Measurements from ENCODE around the gene CTNNBIP1. TPM values are rescaled to one million over a fixed set of nuclear protein-coding genes. Genes with fewer than 3 reads are reported as not detected.

Gene CTNNBIP1
- total RNA-seq, 1 donor: 36.6 TPM

DNA sequence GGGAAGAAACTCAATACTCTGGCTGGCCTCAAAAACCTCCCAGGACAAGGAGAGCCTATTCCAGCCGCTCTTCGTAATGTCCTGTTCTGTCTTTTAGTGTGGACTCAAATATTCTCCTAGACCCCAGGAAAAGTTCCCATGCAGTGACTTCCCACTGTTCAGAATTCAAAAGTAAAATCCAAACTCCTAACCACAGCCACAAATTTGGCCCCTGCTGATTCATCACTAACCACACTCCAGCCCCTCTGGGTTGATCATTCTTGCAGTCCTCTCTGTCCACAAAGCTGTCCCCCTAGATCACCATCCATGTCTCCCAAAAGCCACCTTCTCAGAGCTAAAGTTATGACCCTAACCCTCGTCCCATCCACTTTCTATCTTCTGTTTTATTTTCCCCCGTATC is 5.1 kb downstream of the CTNNBIP1 start:
- DNase-seq (ENCODE audit: low read depth in 2 of 3, low spot score in 2 of 3): no peak

GRCh38 chr1:9904596-9904995 is 5.5 kb downstream of the CTNNBIP1 start:
- DNase-seq (ENCODE audit: low read depth in 2 of 3, low spot score in 2 of 3): no peak

DNA sequence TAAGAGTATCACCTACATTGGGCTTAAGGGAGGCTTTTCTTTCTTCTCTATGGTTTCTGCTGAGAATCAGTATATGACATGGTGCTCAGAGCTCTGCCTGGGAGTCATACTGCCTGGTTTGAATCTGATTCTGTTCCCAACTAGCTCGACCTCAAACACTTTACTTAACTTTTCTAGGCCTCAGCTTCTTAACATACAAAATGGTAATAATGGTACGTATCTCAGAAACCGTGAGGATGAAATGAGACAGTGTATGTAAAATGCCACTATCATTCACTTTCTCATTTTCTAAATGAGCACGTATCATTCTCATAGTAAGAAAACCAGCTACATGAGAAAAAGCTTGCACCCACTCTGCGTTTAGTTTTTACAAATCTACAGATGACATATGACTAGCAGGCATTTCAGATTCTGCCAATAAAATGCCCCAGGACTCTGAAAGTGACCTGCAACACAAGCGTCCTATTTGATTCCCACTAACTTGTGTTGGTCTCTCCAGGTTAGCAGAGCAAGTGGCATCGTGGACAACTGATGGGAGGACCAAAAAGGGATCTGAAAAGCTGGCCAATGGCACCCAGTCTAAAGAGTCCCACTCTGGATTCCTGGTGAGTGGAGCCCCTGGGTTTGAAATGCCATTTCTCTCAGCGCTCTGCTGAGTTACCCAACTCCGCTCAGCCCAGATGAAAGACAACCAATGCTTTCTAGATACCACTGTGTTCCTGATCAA is 6.1 kb downstream of the CTNNBIP1 start:
- DNase-seq (ENCODE audit: low read depth in 2 of 3, low spot score in 2 of 3): no peak

GRCh38 chr1:9902060-9902452 is 8.0 kb downstream of the CTNNBIP1 start:
- DNase-seq (ENCODE audit: low read depth in 2 of 3, low spot score in 2 of 3): no peak

- DNase-seq (ENCODE audit: low read depth in 2 of 3, low spot score in 2 of 3): no peak
Measured at GRCh38 chr1:9901148-9902059, 8.7 kb downstream of the CTNNBIP1 start.

DNA sequence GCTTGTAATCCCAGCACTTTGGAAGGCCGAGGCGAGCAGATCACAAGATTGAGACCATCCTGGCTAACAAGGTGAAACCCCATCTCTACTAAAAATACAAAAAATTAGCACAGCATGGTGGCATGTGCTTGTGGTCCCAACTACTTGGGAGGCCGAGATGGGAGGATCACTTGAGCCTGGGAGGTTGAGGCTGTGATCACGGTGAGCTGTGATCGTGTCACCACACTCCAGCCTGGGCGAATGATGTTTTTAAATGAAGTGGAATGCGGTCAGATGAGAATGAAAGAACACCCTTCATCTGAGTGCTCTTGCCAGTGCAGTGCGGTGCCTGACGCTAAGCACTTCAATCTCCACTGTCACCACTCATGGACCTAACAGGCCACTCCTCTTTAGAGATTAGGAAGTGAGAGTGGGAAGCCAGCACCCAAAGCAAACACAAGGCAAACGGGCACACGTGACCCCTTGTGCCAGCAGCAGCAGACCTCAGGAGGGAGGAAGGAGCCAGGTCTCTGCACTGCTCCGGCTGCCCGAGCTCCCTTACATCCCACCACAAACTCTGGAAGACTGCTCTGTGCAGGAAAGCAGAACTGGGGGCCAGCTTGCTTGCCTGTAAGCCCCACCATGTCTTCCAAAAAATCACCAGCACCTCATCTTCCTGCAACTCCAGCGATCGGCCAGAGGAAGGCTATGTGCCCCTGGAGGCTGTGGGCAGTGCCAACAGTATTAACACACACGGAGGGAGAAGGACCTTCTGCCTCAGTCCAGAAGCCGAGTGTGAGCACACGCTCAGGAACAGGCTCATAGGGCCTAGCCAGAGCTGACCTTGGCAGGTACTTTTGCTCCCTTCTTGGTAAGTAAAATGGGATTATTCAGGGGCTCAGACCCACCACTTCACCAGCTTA is 9.7 kb downstream of the CTNNBIP1 start:
- peak in 2 of 3 donors; percentile 52 to 72 for DNase-seq (ENCODE audit: low read depth in 2 of 3, low spot score in 2 of 3)

DNA sequence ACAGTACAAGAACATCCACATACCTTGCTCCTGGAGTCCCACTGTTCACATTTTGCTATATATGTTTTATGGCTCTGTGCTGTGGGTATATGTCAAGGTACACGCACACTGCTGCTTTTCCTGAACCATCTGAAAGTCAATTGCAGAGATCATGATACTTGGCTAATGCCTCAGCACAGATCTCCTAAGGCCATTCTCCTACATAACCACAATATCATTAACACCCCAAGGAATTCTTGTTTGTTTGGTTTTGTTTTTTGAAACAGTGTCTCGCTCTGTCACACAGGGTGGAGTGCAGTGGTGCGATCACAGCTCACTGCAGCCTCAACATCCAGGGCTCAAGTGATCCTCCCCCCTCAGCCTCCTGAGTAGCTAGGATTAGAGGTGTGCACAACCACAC is 16.0 kb downstream of the CTNNBIP1 start:
- DNase-seq (ENCODE audit: low read depth in 2 of 3, low spot score in 2 of 3): no peak

GRCh38 chr1:9892563-9893528 is 17.2 kb downstream of the CTNNBIP1 start:
- DNase-seq (ENCODE audit: low read depth in 2 of 3, low spot score in 2 of 3): peak in 2 of 3 donors; percentile 71 to 78

DNA sequence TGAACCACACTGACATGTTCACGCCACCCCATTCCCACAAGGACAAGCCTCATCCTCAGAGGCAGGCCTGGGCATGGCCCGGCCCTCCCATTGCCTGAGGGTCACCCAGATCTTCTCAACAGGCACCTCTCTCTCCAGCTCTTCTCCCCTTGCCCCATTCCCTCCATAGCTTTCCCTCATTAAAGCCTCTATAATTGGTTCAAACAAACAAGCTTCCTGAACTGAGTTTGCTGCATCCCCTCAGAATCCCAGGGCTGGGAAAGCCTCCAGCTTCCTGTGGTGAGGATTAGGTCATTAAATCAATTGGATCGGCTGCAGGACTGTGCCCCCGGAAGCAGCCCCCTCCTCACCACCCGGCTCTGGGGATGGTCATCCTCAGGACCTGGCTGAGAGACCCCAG is 18.9 kb downstream of the CTNNBIP1 start:
- DNase-seq (ENCODE audit: low read depth in 2 of 3, low spot score in 2 of 3): no peak

GRCh38 chr1:9890224-9890731 is 19.8 kb downstream of the CTNNBIP1 start:
- DNase-seq (ENCODE audit: low read depth in 2 of 3, low spot score in 2 of 3): no peak

DNA sequence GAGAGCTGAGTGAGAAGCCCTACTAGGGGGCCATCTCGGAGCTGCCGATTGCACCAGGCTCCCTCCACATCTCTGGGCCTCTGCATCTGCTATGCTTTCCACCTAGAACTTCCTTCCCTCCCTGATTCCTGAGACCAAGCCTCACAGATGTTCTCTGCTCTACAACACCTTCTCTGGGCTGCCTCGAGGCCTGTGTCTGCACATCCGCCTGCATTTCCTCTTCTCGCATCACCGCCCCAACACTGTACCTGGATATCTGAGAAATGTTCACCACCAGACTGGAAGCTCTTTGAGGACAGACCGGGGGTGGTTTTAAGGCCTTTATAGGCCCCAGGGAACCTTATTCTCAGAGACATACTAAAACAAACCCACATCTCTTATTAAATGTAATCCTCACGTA is 20.7 kb downstream of the CTNNBIP1 start:
- DNase-seq (ENCODE audit: low read depth in 2 of 3, low spot score in 2 of 3): no peak

- DNase-seq (ENCODE audit: low read depth in 2 of 3, low spot score in 2 of 3): no peak
Measured at GRCh38 chr1:9888886-9889285, 21.2 kb downstream of the CTNNBIP1 start.

- no peak for DNase-seq (ENCODE audit: low read depth in 2 of 3, low spot score in 2 of 3)
Measured at GRCh38 chr1:9887070-9887469, 23.0 kb downstream of the CTNNBIP1 start.

DNA sequence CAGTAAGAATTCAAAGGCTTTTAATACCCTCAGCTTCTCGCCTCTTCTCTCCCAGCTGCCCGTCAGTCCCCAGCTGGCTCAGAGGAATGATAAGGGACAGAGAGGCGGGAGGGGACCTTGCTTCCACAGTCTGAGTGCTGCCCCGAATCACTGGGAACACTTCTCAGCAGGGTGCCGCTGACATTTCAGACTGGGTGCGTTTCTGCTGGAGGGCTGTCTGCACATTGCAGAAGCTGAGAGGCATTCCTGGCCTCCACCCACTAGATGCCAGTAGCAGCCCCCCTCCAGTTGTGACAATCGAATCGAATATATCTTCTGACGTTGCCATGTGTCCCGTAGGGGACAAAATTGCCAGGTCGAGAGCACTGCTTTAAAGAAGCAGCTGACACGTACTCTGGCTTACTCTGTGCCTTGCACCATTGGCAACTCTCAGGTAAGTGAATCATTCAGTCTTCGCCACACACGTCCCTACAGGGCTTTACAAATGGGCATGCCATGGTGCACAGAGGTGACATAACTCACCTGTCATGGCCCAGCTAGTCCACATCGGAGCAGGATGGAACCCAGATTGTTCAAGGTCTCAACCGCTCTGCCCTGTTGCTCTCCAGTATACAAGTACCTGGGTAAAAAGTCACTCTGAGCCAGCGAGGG is 23.9 kb downstream of the CTNNBIP1 start:
- no peak for DNase-seq (ENCODE audit: low read depth in 2 of 3, low spot score in 2 of 3)

DNA sequence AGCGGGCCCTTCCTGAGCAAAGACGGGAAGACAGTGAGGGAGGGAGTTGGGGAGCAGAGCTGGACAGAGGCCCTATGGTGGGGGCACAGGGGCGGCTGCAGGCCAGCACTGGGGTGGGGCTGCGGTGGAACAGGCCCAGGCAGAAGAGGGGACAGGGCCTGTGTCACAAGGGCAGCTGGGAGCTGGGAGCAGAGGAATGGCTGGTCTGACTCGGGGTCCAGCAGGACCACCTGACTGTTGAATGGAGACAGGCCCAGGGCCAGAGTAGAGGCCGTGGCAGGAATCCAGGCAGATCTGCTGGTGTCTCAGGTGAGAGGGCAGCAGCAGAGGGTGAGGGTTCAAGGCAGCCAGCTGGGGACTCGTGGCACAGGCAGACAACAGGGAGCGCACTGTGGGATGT is 25.3 kb downstream of the CTNNBIP1 start:
- DNase-seq (ENCODE audit: low read depth in 2 of 3, low spot score in 2 of 3): no peak

DNA sequence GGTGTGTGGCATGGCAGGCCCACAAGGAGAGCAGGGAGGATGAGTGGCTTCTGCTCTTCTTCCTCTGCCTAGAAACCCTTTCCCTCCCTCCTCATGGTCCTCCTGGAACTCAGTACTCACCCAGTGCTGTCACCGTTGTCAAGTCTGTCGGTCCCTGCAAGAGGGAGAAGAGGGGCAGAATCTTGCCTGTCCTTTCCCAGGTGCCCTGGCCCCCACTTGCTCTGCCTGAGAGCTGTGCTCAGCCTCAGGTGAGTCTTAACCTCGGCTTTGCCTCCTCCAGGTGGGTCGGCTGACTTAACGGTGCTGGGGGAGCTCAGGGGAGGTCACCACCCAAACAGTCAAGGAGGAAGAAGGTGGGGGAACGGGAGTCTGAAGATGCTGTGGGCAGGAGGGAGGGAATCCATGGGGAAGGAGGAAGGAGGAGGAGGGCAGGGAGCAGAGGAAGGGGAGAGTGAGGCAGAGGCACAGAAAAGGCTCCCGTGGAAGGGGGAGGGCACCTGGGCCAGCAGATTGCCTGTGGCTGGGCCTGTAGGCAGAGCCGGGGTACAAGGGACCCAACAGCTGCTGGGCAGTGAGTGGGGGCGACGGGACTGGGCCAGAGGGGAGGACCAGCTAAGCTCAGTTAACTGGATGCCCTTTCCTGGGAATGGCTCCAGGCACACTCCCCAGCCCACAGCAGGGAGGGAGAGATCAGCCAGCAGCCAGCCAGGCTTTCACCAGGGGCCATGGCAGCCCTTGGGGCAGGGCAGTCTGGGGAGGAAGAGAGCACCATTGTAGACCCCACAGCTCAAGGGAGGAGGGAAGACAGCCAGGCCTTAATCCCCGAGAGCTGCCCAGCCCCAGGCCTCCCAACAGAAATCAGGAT is 26.3 kb downstream of the CTNNBIP1 start:
- DNase-seq (ENCODE audit: low read depth in 2 of 3, low spot score in 2 of 3): no peak

- no peak for DNase-seq (ENCODE audit: low read depth in 2 of 3, low spot score in 2 of 3)
Measured at GRCh38 chr1:9882945-9883303, 27.1 kb downstream of the CTNNBIP1 start.

DNA sequence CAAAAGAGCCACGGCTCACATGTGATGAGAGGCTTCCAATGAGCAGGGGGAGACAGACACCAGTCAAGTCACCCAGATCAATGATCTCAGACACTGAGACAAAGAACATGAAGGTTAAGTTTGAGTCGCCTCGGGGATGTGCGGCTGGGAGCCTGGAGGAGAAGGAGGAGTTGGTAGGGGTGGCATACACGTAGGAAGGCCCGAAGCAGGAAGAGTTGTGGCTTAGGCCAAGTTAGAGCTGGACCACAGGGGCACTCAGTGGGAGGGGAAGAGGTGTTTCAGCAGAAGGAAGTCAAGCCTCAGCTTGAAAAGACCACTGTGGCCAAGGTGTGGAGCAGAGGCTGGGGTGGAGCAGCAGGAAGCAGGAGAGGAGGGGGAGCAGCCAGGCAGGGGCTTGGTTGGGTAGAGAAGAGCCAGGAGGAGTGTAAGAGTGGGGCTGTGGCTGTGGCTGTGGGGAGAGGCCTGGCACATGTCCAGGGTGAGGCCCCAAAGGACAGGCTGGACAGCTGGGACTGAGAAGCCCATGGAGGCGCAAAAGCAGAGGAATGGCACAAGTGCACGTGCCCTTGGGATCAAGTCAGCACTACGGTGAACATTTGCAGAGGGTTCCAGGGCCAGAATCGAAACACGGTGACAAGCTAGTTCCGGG is 27.6 kb downstream of the CTNNBIP1 start:
- peak in 1 of 3 donors; percentile 26 for DNase-seq (ENCODE audit: low read depth in 2 of 3, low spot score in 2 of 3)

All from hematopoietic multipotent progenitor cell (in vitro differentiated cells).